ENCODE measurements around the gene CHCHD6. TPM values are rescaled to one million over a fixed set of nuclear protein-coding genes. Genes with fewer than 3 reads are reported as not detected.

CHCHD6 gene
- total and polyA plus RNA-seq, 2 donors (not counting 3 experiments of a cell fraction or from before 2014, with no cell fraction given), result 8.4 to 10.1 TPM

DNA sequence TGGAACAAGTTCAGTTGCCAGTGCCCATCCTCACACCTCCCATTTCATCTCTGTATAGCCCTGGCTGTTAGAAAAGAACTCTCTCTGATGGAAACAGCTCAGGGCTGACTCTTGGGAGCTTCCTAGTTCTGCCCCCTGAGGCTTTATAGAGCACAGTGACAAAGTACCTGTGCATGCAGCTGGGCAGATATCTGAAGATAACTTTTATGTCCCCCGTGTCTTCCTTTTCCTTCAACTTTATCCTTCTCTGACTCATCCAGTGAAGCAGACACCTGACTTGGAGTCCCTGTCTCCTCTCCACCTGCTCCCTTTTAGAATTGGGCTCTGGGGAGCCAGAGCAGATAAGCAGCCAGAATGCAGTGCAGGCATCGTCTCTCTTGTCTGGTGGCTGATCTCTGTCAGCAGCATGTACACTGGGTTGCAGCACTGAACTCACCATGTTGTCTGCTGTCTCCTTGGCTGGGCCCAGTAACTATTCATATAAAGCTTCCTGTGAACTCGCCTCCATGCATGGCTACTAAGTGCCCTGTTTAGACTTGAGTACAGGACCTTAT, 225.0 kb downstream of the CHCHD6 start:
- H3K9me3 ChIP-seq (replicated peaks; ENCODE audit: control insufficient read depth, insufficient read depth, low read length), result no peaks in the 10 kb centered on the region
- H3K4me3 ChIP-seq (replicated peaks in 1 of 3; ENCODE audit: insufficient read depth in 1 of 3, low read depth in 1 of 3, low read length in 3 of 3), result no peak overlapping the region
- intact Hi-C loops (cut with micrococcal nuclease) (loop anchor here (5.0 kb wide), 1 partner anchor 528 kb away; no protein-coding TSS in a partner anchor), dilution Hi-C loops (cut with MboI; ENCODE audit: extremely low pct_ligation_motif_present, low sequenced_read_pairs) (no loop called here)
- ChIA-PET CTCF (interaction anchor here (0.9 to 1.4 kb wide), 3 partner anchors 9 to 54 kb away, joined by 4 to 5 read pairs (median 4); partner anchors contain the start of gene PLXNA1), POLR2A (no interaction called here)
- no peak overlapping the region for H2AFZ ChIP-seq (ENCODE audit: low read depth, low read length)
- no peak overlapping the region for H3K27ac ChIP-seq (ENCODE audit: insufficient read depth, low read depth, low read length)
- TF ChIP-seq FOS (IDR thresholded peaks at IDR 0.05; ENCODE audit: borderline replicate concordance, insufficient read depth, low read length), result no peak
- TF ChIP-seq POLR2AphosphoS5 (IDR thresholded peaks at IDR 0.05; ENCODE audit: insufficient read depth, low read depth, low read length), result no peak
- TF ChIP-seq EZH2 (IDR thresholded peaks at IDR 0.05; ENCODE audit: borderline replicate concordance, low read depth, low read length, severe bottlenecking), result no peak
- no peak for TF ChIP-seq POLR2A (IDR thresholded peaks at IDR 0.05; ENCODE audit: low read depth, low read length)
- TF ChIP-seq JUN (IDR thresholded peaks at IDR 0.05; ENCODE audit: borderline replicate concordance, insufficient read depth, insufficient read length, low read depth), result no peak
- TF ChIP-seq, protein P1, sequence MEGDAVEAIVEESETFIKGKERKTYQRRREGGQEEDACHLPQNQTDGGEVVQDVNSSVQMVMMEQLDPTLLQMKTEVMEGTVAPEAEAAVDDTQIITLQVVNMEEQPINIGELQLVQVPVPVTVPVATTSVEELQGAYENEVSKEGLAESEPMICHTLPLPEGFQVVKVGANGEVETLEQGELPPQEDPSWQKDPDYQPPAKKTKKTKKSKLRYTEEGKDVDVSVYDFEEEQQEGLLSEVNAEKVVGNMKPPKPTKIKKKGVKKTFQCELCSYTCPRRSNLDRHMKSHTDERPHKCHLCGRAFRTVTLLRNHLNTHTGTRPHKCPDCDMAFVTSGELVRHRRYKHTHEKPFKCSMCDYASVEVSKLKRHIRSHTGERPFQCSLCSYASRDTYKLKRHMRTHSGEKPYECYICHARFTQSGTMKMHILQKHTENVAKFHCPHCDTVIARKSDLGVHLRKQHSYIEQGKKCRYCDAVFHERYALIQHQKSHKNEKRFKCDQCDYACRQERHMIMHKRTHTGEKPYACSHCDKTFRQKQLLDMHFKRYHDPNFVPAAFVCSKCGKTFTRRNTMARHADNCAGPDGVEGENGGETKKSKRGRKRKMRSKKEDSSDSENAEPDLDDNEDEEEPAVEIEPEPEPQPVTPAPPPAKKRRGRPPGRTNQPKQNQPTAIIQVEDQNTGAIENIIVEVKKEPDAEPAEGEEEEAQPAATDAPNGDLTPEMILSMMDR (IDR thresholded peaks at IDR 0.05; ENCODE audit: extremely low read depth in 1 of 2, insufficient read depth in 1 of 2, low read depth in 1 of 2, low read length in 2 of 2), result no peak
- TF ChIP-seq, protein P2, sequence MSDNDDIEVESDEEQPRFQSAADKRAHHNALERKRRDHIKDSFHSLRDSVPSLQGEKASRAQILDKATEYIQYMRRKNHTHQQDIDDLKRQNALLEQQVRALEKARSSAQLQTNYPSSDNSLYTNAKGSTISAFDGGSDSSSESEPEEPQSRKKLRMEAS (IDR thresholded peaks at IDR 0.05; ENCODE audit: insufficient read depth, insufficient read length), result no peak
- TF ChIP-seq GATA2 (IDR thresholded peaks at IDR 0.05; ENCODE audit: insufficient read depth, insufficient read length, low read depth, low read length), result no peak
- TF ChIP-seq MYC (IDR thresholded peaks at IDR 0.05; ENCODE audit: low read depth, low read length), result no peak
- H3K9ac ChIP-seq (replicated peaks; ENCODE audit: extremely low read depth, insufficient read depth, low read length), result no peak overlapping the region
- H3K36me3 ChIP-seq (ENCODE audit: control insufficient read depth in 2 of 2, extremely low read depth in 1 of 2, insufficient read depth in 2 of 2, low read length in 2 of 2), result no peaks in the 10 kb centered on the region
- no peak overlapping the region for H3K4me2 ChIP-seq (ENCODE audit: insufficient read depth, low read length)
- FAIRE-seq, result no peak
- peaks cover 50% of the 10 kb centered on the region for H3K4me1 ChIP-seq (ENCODE audit: control insufficient read depth, extremely low read depth, insufficient read depth, low read length)
- no peak for DNase-seq (ENCODE audit: low read depth, low spot score)
- BruUV-seq (replicated peaks), result no TSS peak
- H4K20me1 ChIP-seq (replicated peaks; ENCODE audit: control insufficient read depth, extremely low read depth, insufficient read depth, low read length), result no peaks in the 10 kb centered on the region
- no peaks in the 10 kb centered on the region for H3K9me1 ChIP-seq (replicated peaks; ENCODE audit: control insufficient read depth, extremely low read depth, insufficient read depth, low read length)
- no peaks in the 10 kb centered on the region for H3K79me2 ChIP-seq (ENCODE audit: control insufficient read depth, insufficient read depth, low read length)
- H3K27me3 ChIP-seq (ENCODE audit: control insufficient read depth in 2 of 2, insufficient read depth in 2 of 2, low read length in 2 of 2), result peaks cover 0 to 13% of the 10 kb centered on the region in 2 experiments

Measured in endothelial cell of umbilical vein (primary cell).